ENCODE measurements around the gene DAPK2.

DNA sequence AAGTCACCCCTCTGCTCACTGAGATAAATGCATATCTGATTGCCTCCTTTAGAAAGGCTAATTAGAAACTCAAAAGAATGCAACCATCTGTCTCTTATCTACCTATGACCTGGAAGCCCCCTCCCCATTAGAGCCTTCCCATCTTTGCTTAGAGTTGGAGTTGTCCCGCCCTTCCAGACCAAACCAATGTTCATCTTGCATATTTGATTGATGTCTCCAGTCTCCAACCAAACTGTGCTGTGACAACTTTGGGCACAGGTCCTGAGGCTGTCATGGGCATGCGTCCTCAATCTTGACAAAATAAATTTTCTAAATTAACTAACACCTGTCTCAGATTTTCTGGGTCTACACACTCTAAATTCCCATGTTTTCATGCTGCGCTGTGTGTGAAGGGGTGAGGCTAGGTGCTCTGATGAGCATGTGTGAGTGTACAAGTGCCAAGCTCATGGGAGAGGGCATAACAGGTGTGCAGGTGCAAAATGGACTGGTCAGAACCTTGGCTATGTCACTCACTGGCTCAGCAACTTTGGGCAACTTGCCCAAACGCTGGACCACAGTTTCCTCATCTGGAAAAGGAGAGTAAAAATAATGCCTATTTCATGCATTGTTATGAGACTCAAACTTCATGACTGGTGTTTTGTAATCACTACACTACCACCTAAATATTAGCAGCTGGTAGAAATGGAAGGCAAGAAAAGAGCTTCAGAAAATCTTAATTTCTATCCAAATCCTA lies 7.2 kb downstream of the DAPK2 start:
- no peak for TF ChIP-seq GATA3 (IDR thresholded peaks at IDR 0.05; ENCODE audit: low read depth, low read length)
- no peak for TF ChIP-seq GATA2 (IDR thresholded peaks at IDR 0.05; ENCODE audit: low read depth, low read length)

All from SH-SY5Y (cell line).